B cell (primary cell): ENCODE results near the gene STARD3. TPM values are rescaled to one million over a fixed set of nuclear protein-coding genes. Genes with fewer than 3 reads are reported as not detected.

Experiments used
- ATAC-seq: fragments of 200-7000 bp; cut with Tn5 transposase; one replicate; pipeline ENCODE4 v1.10.0; 2021; ENCODE audit warnings: low read depth, mild to moderate bottlenecking, moderate number of reproducible peaks, moderate library complexity
- CTCF ChIA-PET: fragments of 350-600 bp; sonication (Branson Sonifier 250); formaldehyde crosslinking; loops from one replicate; lab custom pipeline; 2021; ENCODE audit warnings: antibody characterized with exemption, inconsistent platforms; lab: Charles Lee
- POLR2A ChIA-PET: fragments of 350-600 bp; sonication (Branson Sonifier 250); formaldehyde crosslinking; loops from one replicate; lab custom pipeline; 2021; ENCODE audit warnings: antibody characterized with exemption; lab: Charles Lee
- DNase-seq: peaks from one replicate; pipeline ENCODE4 v3.0.0; 2013
- H2AFZ ChIP-seq: 2 replicates; pipeline ENCODE4 v1.6.1; 2012; ENCODE audit warnings: mild to moderate bottlenecking, low read depth, low read length; ENCODE audit not compliant: insufficient read depth, poor library complexity, severe bottlenecking
- H3K27ac ChIP-seq, 2 donors: 1 replicate in 1 of 2; 2 replicates in 1 of 2; pipeline ENCODE4 v1.5.1; 2012 to 2013; ENCODE audit warnings: low read length in 2 of 2, mild to moderate bottlenecking in 2 of 2, moderate library complexity in 1 of 2
- H3K27me3 ChIP-seq, 4 experiments: fragments of 200-600 bp in 1 of 4; sonication (generic) in 1 of 4; replicated peaks in 1 of 4; 1 replicate in 2 of 4; 2 replicates in 2 of 4; pipeline versions ENCODE4 v1.6.1 to v1.7.0; 2013 to 2016; ENCODE audit warnings: low read length in 3 of 4, mild to moderate bottlenecking in 2 of 4, mixed read lengths in 1 of 4, moderate library complexity in 1 of 4; ENCODE audit not compliant: insufficient read depth in 4 of 4, control insufficient read depth in 3 of 4; ENCODE audit errors: control extremely low read depth in 1 of 4
- H3K36me3 ChIP-seq, 2 experiments: replicated peaks in 1 of 2; 1 replicate in 1 of 2; 2 replicates in 1 of 2; pipeline versions ENCODE4 v1.6.1 to v1.7.1; 2013; ENCODE audit warnings: low read length in 1 of 2; ENCODE audit not compliant: insufficient read depth in 2 of 2, control insufficient read depth in 1 of 2; ENCODE audit errors: control extremely low read depth in 1 of 2, extremely low read depth in 1 of 2
- H3K4me1 ChIP-seq, 2 donors: fragments of 200-600 bp in 1 of 2; sonication (generic) in 1 of 2; 1 replicate in 1 of 2; 2 replicates in 1 of 2; pipeline versions ENCODE4 v1.5.1 to v1.6.1; 2013 to 2017; ENCODE audit warnings: low read length in 2 of 2; ENCODE audit not compliant: control insufficient read depth in 2 of 2, insufficient read depth in 2 of 2
- H3K4me2 ChIP-seq: replicated peaks from 2 replicates; pipeline ENCODE3; 2012; ENCODE audit warnings: mild to moderate bottlenecking, low read depth, low read length; ENCODE audit not compliant: poor library complexity, severe bottlenecking
- H3K4me3 ChIP-seq, 5 experiments: fragments of 200-600 bp in 1 of 5; sonication (generic) in 1 of 5; 1 replicate in 3 of 5; 2 replicates in 2 of 5; pipeline versions ENCODE4 v1.5.1 to v1.7.0; 2011 to 2016; ENCODE audit warnings: low read length in 4 of 5, mild to moderate bottlenecking in 4 of 5, low read depth in 2 of 5, control low read depth in 1 of 5, moderate library complexity in 1 of 5; ENCODE audit not compliant: insufficient read depth in 1 of 5; ENCODE audit errors: control extremely low read depth in 1 of 5, extremely low read depth in 1 of 5
- H3K79me2 ChIP-seq: fragments of 200-600 bp; sonication (generic); one replicate; pipeline ENCODE4 v1.6.0; 2016; ENCODE audit warnings: low read length; ENCODE audit not compliant: control insufficient read depth, insufficient read depth
- H3K9ac ChIP-seq: fragments of 200-600 bp; sonication (generic); 2 replicates; pipeline ENCODE4 v1.6.1; 2017; ENCODE audit warnings: mild to moderate bottlenecking, low read length, moderate library complexity
- H3K9me3 ChIP-seq, 3 donors: one replicate each; pipeline versions ENCODE4 v1.6.1 to v1.7.1; 2013; ENCODE audit warnings: low read length in 2 of 3; ENCODE audit not compliant: control insufficient read depth in 2 of 3, insufficient read depth in 1 of 3; ENCODE audit errors: control extremely low read depth in 1 of 3
- H4K20me1 ChIP-seq: 2 replicates; pipeline ENCODE4 v1.6.0; 2012; ENCODE audit warnings: mild to moderate bottlenecking, low read length; ENCODE audit not compliant: insufficient read depth, control insufficient read depth, poor library complexity, severe bottlenecking
- H3K27ac Mint-ChIP-seq: one replicate; pipeline ENCODE4 v1.8.0; 2021; ENCODE audit warnings: mixed read lengths
- H3K27me3 Mint-ChIP-seq: one replicate; pipeline ENCODE4 v1.8.0; 2021; ENCODE audit warnings: mixed read lengths
- H3K4me1 Mint-ChIP-seq: one replicate; pipeline ENCODE4 v1.8.0; 2021; ENCODE audit warnings: mixed read lengths
- H3K4me3 Mint-ChIP-seq: one replicate; pipeline ENCODE4 v1.8.0; 2021; ENCODE audit warnings: mixed read lengths
- H3K9me3 Mint-ChIP-seq: one replicate; pipeline ENCODE4 v1.8.0; 2022; ENCODE audit warnings: mixed read lengths; ENCODE audit not compliant: insufficient read depth
- CTCF ChIP-seq: fragments of 200-600 bp; IDR thresholded peaks from one replicate; pipeline ENCODE4 v1.8.0; 2022; ENCODE audit warnings: antibody characterized with exemption, mild to moderate bottlenecking
- EZH2 ChIP-seq: IDR thresholded peaks from 2 replicates; pipeline ENCODE4 v1.6.1; 2012; ENCODE audit warnings: borderline replicate concordance, low read depth, mild to moderate bottlenecking, moderate library complexity, low read length; ENCODE audit not compliant: insufficient read depth, poor library complexity, severe bottlenecking
- WGBS: methylation state at CpG from one replicate; pipeline ENCODE4 v1.1.5; 2013; ENCODE audit warnings: missing lambda C conversion rate; ENCODE audit not compliant: insufficient coverage; 5-methylcytosine and 5-hydroxymethylcytosine counted together
- intact Hi-C: fragments of 100-400 bp; cut with micrococcal nuclease; formaldehyde crosslinking; loops from one replicate; pipeline ENCODE4 v1.10.0; 2022
- polyA plus RNA-seq: library from polyadenylated mRNA; depleted of rRNA; stranded (reverse); fragments of >200 nt; gene quantifications from 2 replicates; pipeline ENCODE4 v1.2.3, GENCODE V29; 2012
- total RNA-seq, 2 donors: library from RNA; stranded (reverse); fragments of 120-200 nt in 1 of 2; gene quantifications; 1 replicate in 1 of 2; 2 replicates in 1 of 2; pipeline versions ENCODE4 v1.2.3 to v1.2.4, GENCODE V29; 2013 to 2022

Gene STARD3
- total and polyA plus RNA-seq, 2 donors (not counting 1 experiment from before 2014, with no cell fraction given): 93.1 to 231 TPM

- no peaks in the 10 kb centered on the region for H4K20me1 ChIP-seq
- H3K9ac ChIP-seq: no peak overlapping the region
- intact Hi-C loops: no loop called here
- no peak overlapping the region for H2AFZ ChIP-seq
- H3K27me3 ChIP-seq: no peaks in the 10 kb centered on the region
- H3K4me1 Mint-ChIP-seq: peaks cover 40% of the 10 kb centered on the region
- TF ChIP-seq EZH2 (no peak), CTCF (no peak)
- peaks cover 32 to 37% of the 10 kb centered on the region in 2 donors for H3K4me1 ChIP-seq
- H3K27ac Mint-ChIP-seq: no peak overlapping the region
- ChIA-PET CTCF (interaction anchor here (1.1 to 7.6 kb wide), 4 partner anchors 13 to 60 kb away, joined by 3 to 48 read pairs (median 6); partner anchors contain the start of gene PNMT), POLR2A (no interaction called here)
- H3K79me2 ChIP-seq: no peaks in the 10 kb centered on the region
- H3K27me3 Mint-ChIP-seq: no peaks in the 10 kb centered on the region
- DNase-seq (no peak), ATAC-seq (no peak)
- H3K4me3 Mint-ChIP-seq: no peak overlapping the region
- no peaks in the 10 kb centered on the region for H3K9me3 Mint-ChIP-seq
- no peaks in the 10 kb centered on the region for H3K9me3 ChIP-seq
- H3K27ac ChIP-seq: no peak overlapping the region
- H3K4me2 ChIP-seq: no peak overlapping the region
- WGBS: 97% methylated on average over 7 of the region's 9 CpGs
- peaks cover 0 to 18% of the 10 kb centered on the region in 2 experiments for H3K36me3 ChIP-seq
- no peak overlapping the region for H3K4me3 ChIP-seq
These were observed 46.5 kb downstream of the STARD3 start for GRCh38 chr17:39683295-39683939.
